Liver (tissue), 9 donors: ENCODE results near the gene TMEM141. TPM values are rescaled to one million over a fixed set of nuclear protein-coding genes. Genes with fewer than 3 reads are reported as not detected.
"Not testable (repeated sequence)": the region's sequence is repeated elsewhere in the genome, so short reads cannot be mapped to it uniquely, and the experiment has no call there.

ENCODE experiments used
- DNase-seq: peaks from one replicate; pipeline ENCODE4 v3.0.0-alpha.2; 2017; ENCODE audit warnings: low spot score
- H3K27ac ChIP-seq, 2 donors: one replicate each; pipeline ENCODE4 v1.7.0; 2013; ENCODE audit warnings: inconsistent platforms in 2 of 2, low read length in 2 of 2, control low read depth in 1 of 2, low read depth in 1 of 2, mild to moderate bottlenecking in 1 of 2
- H3K27me3 ChIP-seq, 4 donors: one replicate each; pipeline versions ENCODE4 v1.6.1 to v1.7.0; 2013; ENCODE audit warnings: low read length in 3 of 4, inconsistent platforms in 1 of 4, mild to moderate bottlenecking in 1 of 4, moderate library complexity in 1 of 4; ENCODE audit not compliant: control insufficient read depth in 4 of 4, insufficient read depth in 4 of 4
- H3K36me3 ChIP-seq, 4 donors: one replicate each; pipeline versions ENCODE4 v1.6.1 to v1.7.0; 2013; ENCODE audit warnings: low read length in 3 of 4, mild to moderate bottlenecking in 3 of 4, low read depth in 1 of 4, moderate library complexity in 1 of 4; ENCODE audit not compliant: control insufficient read depth in 4 of 4, insufficient read depth in 3 of 4
- H3K4me1 ChIP-seq, 4 donors: one replicate each; pipeline versions ENCODE4 v1.6.1 to v1.7.0; 2013; ENCODE audit warnings: low read length in 3 of 4, mild to moderate bottlenecking in 3 of 4, moderate library complexity in 1 of 4; ENCODE audit not compliant: control insufficient read depth in 4 of 4, insufficient read depth in 4 of 4
- H3K4me3 ChIP-seq, 3 donors: one replicate each; pipeline versions ENCODE4 v1.6.1 to v1.7.0; 2013; ENCODE audit warnings: low read length in 3 of 3, control low read depth in 1 of 3, low read depth in 1 of 3, mild to moderate bottlenecking in 1 of 3
- H3K9ac ChIP-seq, 2 donors: one replicate each; pipeline ENCODE4 v1.7.0; 2013; ENCODE audit warnings: low read length in 2 of 2, mild to moderate bottlenecking in 2 of 2, moderate library complexity in 2 of 2, control low read depth in 1 of 2, low read depth in 1 of 2
- H3K9me3 ChIP-seq, 4 donors: one replicate each; pipeline versions ENCODE4 v1.6.1 to v1.7.0; 2013; ENCODE audit warnings: low read length in 3 of 4; ENCODE audit not compliant: control insufficient read depth in 4 of 4
- EGR1 ChIP-seq, 2 donors: IDR thresholded peaks; 2 replicates each; pipeline ENCODE4 v1.6.1; 2016 to 2018; ENCODE audit warnings: antibody characterized with exemption in 2 of 2, low read depth in 2 of 2
- FOXA1 ChIP-seq: IDR thresholded peaks from 2 replicates; pipeline ENCODE4 v1.6.1; 2016; ENCODE audit warnings: antibody characterized with exemption
- FOXA2 ChIP-seq: IDR thresholded peaks from 2 replicates; pipeline ENCODE4 v1.6.1; 2016; ENCODE audit warnings: antibody characterized with exemption
- GABPA ChIP-seq, 2 donors: IDR thresholded peaks in 1 of 2; conservative IDR thresholded peaks in 1 of 2; 2 replicates each; pipeline ENCODE4 v1.6.1; 2016; ENCODE audit warnings: antibody characterized with exemption in 2 of 2, mild to moderate bottlenecking in 1 of 2, moderate library complexity in 1 of 2
- HNF4A ChIP-seq, 2 donors: conservative IDR thresholded peaks; 2 replicates each; pipeline ENCODE4 v1.6.1; 2016; ENCODE audit warnings: antibody characterized with exemption in 2 of 2, mild to moderate bottlenecking in 2 of 2
- HNF4G ChIP-seq: IDR thresholded peaks from 2 replicates; pipeline ENCODE4 v1.6.1; 2016; ENCODE audit warnings: antibody characterized with exemption
- JUND ChIP-seq, 2 donors: IDR thresholded peaks; 2 replicates each; pipeline ENCODE4 v1.6.1; 2016; ENCODE audit warnings: antibody characterized with exemption in 2 of 2
- NR2F2 ChIP-seq: IDR thresholded peaks from 2 replicates; pipeline ENCODE4 v1.6.1; 2016; ENCODE audit warnings: antibody characterized with exemption
- RAD21 ChIP-seq, 2 donors: IDR thresholded peaks; 2 replicates each; pipeline ENCODE4 v1.6.1; 2016; ENCODE audit warnings: antibody characterized with exemption in 2 of 2, mild to moderate bottlenecking in 2 of 2
- RXRA ChIP-seq, 2 donors: IDR thresholded peaks; 2 replicates each; pipeline ENCODE4 v1.6.1; 2017 to 2018; ENCODE audit warnings: antibody characterized with exemption in 2 of 2, mild to moderate bottlenecking in 1 of 2
- SP1 ChIP-seq: IDR thresholded peaks from 2 replicates; pipeline ENCODE4 v1.6.1; 2018; ENCODE audit warnings: antibody characterized with exemption, mild to moderate bottlenecking
- TAF1 ChIP-seq: conservative IDR thresholded peaks from 2 replicates; pipeline ENCODE4 v1.6.1; 2016; ENCODE audit warnings: antibody characterized with exemption, mild to moderate bottlenecking
- YY1 ChIP-seq: IDR thresholded peaks from 2 replicates; pipeline ENCODE4 v1.6.1; 2016; ENCODE audit warnings: antibody characterized with exemption, mild to moderate bottlenecking
- WGBS: extraction: QIAGEN DNeasy Blood & Tissue Kit; methylation state at CpG from one replicate; pipeline ENCODE4 v1.1.7; 2013; 5-methylcytosine and 5-hydroxymethylcytosine counted together
- polyA plus RNA-seq, 2 donors: library from polyadenylated mRNA; stranded (reverse) in 1 of 2; unstranded in 1 of 2; fragments of 200-250 nt in 1 of 2; fragments of >200 nt in 1 of 2; fragmentation: Nextera tagmentation in 1 of 2; extraction: Ambion mirVana in 1 of 2; gene quantifications; one replicate each; pipeline versions ENCODE4 v1.2.1 to v1.2.3, GENCODE V29; 2013 to 2015
- total RNA-seq, 2 donors: library from RNA; depleted of rRNA; stranded (reverse); fragments of >200 nt; gene quantifications; one replicate each; pipeline ENCODE4 v1.2.3, GENCODE V29; 2014
- TF ChIP-seq, protein P1 (sequence below): IDR thresholded peaks from 2 replicates; pipeline ENCODE4 v1.6.1; 2016; ENCODE audit warnings: antibody characterized with exemption
- TF ChIP-seq, protein P2 (sequence below): IDR thresholded peaks from 2 replicates; pipeline ENCODE4 v1.6.1; 2016; ENCODE audit warnings: antibody characterized with exemption
- TF ChIP-seq, protein P3 (sequence below): fragments of 150-350 bp; IDR thresholded peaks from 2 replicates; pipeline ENCODE4 v1.5.1; 2017; ENCODE audit warnings: improper control_type of control experiment, low read depth, low read length; ENCODE audit not compliant: missing input control
- TF ChIP-seq, protein P4 (sequence below): IDR thresholded peaks from 2 replicates; pipeline ENCODE4 v1.6.1; 2016; ENCODE audit warnings: antibody characterized with exemption
- TF ChIP-seq, protein P5 (sequence below): IDR thresholded peaks from 2 replicates; pipeline ENCODE4 v1.6.1; 2016; ENCODE audit warnings: antibody characterized with exemption, mild to moderate bottlenecking
- donor health status: healthy.
- donor health status: healthy.
- donor health status: healthy.
- donor health status: healthy.
- donor health status: healthy.

TMEM141 gene
- total and polyA plus RNA-seq, 4 donors = 32.2 to 74.7 (median 66.2) TPM

DNA sequence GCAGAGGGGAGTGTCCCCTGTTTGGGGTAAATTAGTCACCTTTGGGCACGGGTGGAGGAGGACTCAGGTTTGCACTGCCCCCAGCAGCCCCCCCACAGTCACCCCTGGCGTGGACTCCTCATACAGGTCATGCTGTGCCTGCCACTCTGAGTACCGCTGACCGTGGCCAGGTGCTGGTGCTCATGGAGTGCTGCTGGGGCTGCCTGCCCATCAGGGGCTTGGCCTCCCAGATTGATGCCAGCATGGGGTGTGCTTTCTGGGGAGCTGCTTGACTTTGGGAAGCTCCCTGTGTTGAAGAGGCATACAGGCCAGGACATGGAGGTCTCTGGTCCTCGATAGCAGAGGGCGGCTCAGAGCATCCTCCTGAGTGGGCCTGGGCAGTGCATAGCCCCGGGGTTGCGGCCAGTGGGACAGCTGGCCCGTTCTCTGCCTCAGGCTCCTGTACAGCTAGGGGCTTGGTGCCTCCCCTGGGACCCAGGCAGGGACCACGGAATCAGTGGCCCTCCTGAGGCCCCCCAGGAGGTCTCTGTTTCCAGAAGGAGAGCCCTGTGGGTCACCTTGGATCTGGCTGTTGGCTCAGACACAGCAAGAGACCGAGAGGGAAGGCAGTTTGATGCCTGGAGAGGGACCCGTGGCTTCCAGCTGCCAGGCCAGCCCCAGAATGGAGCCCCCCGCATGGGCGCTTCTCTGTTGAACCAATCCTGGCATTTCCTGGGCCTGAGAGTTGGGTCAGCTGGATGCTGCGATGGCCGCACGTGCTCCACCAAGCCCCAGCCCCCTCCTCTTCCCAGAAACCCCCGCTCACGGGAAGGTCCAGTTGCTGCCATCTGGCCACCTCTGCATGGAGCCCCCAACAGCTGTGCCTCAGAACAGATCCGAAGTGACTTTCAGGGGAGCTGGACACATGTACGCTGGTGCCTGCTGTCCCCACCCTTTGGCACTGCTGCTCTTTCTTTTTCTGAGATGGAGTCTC, 45.1 kb downstream of the TMEM141 start:
- Histone ChIP-seq H3K27me3 (no peaks in the 10 kb centered on the region), H3K27ac (no peak overlapping the region), H3K36me3 (peaks cover 7 to 20% (median 18%) of the 10 kb centered on the region in 4 donors), H3K9me3 (no peaks in the 10 kb centered on the region), H3K9ac (no peak overlapping the region), H3K4me1 (peaks cover 1 to 9% (median 8%) of the 10 kb centered on the region in 4 donors), H3K4me3 (no peak overlapping the region)
- TF ChIP-seq NR2F2 (no peak), SP1 (no peak), RAD21 (IDR thresholded peaks at IDR 0.05) (no peak), HNF4G (no peak), YY1 (no peak), JUND (IDR thresholded peaks at IDR 0.05) (no peak), EGR1 (IDR thresholded peaks at IDR 0.05; ENCODE audit: low read depth in 2 of 2) (no peak)
- TF ChIP-seq, protein P1, sequence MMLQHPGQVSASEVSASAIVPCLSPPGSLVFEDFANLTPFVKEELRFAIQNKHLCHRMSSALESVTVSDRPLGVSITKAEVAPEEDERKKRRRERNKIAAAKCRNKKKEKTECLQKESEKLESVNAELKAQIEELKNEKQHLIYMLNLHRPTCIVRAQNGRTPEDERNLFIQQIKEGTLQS = no peak
- no peak for DNase-seq
- 92% methylated on average over 21 of the region's 21 CpGs for WGBS

DNA sequence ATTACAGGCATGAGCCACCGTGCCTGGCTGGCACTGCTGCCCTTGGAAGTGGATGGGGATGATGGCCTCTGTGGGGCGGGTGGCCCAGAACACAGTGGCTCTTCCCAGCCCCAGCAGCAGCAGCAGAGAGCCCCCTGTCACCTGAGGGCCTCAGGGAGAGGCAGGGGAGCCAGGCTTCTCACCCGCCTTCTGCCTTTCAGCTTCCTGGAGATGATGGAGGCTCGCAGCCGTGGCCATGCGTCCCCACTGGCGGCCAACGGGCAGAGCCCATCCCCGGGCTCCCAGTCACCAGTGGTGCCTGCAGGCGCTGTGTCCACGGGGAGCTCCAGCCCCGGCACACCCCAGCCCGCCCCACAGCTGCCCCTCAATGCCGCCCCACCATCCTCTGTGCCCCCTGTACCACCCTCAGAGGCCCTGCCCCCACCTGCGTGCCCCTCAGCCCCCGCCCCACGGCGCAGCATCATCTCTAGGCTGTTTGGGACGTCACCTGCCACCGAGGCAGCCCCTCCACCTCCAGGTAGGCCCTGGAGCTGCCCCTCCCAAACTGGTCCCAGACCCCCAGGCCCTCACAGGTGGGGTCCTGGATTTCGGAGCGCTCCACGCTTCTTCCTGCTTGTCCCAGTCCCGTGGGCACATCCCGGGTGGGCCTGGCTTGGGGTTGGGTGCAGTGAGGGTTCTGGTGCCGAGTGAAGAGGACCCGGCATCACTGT, 46.2 kb downstream of the TMEM141 start:
- H3K9me3 ChIP-seq = no peaks in the 10 kb centered on the region
- 91% methylated on average over 27 of the region's 27 CpGs for WGBS
- no peaks in the 10 kb centered on the region for H3K27me3 ChIP-seq
- no peak for DNase-seq
- TF ChIP-seq JUND (IDR thresholded peaks at IDR 0.05) (no peak), SP1 (no peak), YY1 (no peak), TAF1 (no peak), RXRA (IDR thresholded peaks at IDR 0.05) (no peak), RAD21 (IDR thresholded peaks at IDR 0.05) (no peak), EGR1 (IDR thresholded peaks at IDR 0.05; ENCODE audit: low read depth in 2 of 2) (no peak), NR2F2 (no peak), HNF4G (no peak), GABPA (IDR thresholded peaks at IDR 0.05 in 1 of 2, conservative IDR thresholded peaks at IDR 0.05 in 1 of 2) (no peak), FOXA1 (no peak), HNF4A (conservative IDR thresholded peaks at IDR 0.05) (no peak), FOXA2 (no peak)
- TF ChIP-seq, protein P1 = no peak
- TF ChIP-seq, protein P2, sequence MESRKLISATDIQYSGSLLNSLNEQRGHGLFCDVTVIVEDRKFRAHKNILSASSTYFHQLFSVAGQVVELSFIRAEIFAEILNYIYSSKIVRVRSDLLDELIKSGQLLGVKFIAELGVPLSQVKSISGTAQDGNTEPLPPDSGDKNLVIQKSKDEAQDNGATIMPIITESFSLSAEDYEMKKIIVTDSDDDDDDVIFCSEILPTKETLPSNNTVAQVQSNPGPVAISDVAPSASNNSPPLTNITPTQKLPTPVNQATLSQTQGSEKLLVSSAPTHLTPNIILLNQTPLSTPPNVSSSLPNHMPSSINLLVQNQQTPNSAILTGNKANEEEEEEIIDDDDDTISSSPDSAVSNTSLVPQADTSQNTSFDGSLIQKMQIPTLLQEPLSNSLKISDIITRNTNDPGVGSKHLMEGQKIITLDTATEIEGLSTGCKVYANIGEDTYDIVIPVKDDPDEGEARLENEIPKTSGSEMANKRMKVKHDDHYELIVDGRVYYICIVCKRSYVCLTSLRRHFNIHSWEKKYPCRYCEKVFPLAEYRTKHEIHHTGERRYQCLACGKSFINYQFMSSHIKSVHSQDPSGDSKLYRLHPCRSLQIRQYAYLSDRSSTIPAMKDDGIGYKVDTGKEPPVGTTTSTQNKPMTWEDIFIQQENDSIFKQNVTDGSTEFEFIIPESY = no peak
- TF ChIP-seq, protein P3, sequence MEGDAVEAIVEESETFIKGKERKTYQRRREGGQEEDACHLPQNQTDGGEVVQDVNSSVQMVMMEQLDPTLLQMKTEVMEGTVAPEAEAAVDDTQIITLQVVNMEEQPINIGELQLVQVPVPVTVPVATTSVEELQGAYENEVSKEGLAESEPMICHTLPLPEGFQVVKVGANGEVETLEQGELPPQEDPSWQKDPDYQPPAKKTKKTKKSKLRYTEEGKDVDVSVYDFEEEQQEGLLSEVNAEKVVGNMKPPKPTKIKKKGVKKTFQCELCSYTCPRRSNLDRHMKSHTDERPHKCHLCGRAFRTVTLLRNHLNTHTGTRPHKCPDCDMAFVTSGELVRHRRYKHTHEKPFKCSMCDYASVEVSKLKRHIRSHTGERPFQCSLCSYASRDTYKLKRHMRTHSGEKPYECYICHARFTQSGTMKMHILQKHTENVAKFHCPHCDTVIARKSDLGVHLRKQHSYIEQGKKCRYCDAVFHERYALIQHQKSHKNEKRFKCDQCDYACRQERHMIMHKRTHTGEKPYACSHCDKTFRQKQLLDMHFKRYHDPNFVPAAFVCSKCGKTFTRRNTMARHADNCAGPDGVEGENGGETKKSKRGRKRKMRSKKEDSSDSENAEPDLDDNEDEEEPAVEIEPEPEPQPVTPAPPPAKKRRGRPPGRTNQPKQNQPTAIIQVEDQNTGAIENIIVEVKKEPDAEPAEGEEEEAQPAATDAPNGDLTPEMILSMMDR = no peak
- TF ChIP-seq, protein P4, sequence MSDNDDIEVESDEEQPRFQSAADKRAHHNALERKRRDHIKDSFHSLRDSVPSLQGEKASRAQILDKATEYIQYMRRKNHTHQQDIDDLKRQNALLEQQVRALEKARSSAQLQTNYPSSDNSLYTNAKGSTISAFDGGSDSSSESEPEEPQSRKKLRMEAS = no peak
- TF ChIP-seq, protein P5, sequence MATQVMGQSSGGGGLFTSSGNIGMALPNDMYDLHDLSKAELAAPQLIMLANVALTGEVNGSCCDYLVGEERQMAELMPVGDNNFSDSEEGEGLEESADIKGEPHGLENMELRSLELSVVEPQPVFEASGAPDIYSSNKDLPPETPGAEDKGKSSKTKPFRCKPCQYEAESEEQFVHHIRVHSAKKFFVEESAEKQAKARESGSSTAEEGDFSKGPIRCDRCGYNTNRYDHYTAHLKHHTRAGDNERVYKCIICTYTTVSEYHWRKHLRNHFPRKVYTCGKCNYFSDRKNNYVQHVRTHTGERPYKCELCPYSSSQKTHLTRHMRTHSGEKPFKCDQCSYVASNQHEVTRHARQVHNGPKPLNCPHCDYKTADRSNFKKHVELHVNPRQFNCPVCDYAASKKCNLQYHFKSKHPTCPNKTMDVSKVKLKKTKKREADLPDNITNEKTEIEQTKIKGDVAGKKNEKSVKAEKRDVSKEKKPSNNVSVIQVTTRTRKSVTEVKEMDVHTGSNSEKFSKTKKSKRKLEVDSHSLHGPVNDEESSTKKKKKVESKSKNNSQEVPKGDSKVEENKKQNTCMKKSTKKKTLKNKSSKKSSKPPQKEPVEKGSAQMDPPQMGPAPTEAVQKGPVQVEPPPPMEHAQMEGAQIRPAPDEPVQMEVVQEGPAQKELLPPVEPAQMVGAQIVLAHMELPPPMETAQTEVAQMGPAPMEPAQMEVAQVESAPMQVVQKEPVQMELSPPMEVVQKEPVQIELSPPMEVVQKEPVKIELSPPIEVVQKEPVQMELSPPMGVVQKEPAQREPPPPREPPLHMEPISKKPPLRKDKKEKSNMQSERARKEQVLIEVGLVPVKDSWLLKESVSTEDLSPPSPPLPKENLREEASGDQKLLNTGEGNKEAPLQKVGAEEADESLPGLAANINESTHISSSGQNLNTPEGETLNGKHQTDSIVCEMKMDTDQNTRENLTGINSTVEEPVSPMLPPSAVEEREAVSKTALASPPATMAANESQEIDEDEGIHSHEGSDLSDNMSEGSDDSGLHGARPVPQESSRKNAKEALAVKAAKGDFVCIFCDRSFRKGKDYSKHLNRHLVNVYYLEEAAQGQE = no peak
- H3K36me3 ChIP-seq = peaks cover 5 to 16% (median 12%) of the 10 kb centered on the region in 4 donors
- H3K27ac ChIP-seq = no peak overlapping the region
- peaks cover 12 to 20% (median 18%) of the 10 kb centered on the region in 4 donors for H3K4me1 ChIP-seq
- H3K9ac ChIP-seq = no peak overlapping the region
- no peak overlapping the region for H3K4me3 ChIP-seq

DNA sequence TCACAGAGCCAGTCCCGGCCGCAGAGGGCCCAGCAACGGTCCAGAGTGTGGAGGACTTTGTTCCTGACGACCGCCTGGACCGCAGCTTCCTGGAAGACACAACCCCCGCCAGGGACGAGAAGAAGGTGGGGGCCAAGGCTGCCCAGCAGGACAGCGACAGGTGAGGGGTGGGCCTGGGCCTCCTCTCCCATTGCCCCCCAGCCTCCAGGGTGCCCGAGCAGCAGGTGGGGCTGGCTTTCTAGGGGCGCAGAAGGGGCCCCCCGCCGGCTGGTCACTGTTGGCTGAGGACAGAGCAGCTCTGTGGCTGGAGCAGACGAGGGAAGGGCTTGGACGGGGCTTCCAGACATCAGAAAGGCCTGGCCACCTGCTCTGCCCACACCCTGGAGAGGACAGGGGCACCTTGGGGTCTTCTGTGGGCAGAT, 46.7 kb downstream of the TMEM141 start:
- not testable (repeated sequence) for H3K4me3 ChIP-seq, H3K9me3 ChIP-seq, H3K9ac ChIP-seq, DNase-seq, H3K27ac ChIP-seq, H3K27me3 ChIP-seq
- Histone ChIP-seq H3K4me1 (peaks cover 13 to 24% (median 22%) of the 10 kb centered on the region in 4 donors), H3K36me3 (peaks cover 0 to 15% (median 9%) of the 10 kb centered on the region in 4 donors)
- 86% methylated on average over 15 of the region's 15 CpGs for WGBS
